ENCODE results near the gene SEMA4G. TPM values are rescaled to one million over a fixed set of nuclear protein-coding genes. Genes with fewer than 3 reads are reported as not detected.
"Not testable (repeated sequence)": the region's sequence is repeated elsewhere in the genome, so short reads cannot be mapped to it uniquely, and the experiment has no call there.

Gene SEMA4G
- total RNA-seq, 1 experiment from 2014 or later = not detected

GRCh38 chr10:100968062-100968736 is 1.1 kb upstream of the SEMA4G start:
- DNase-seq = no peak
- no peak overlapping the region for H3K4me3 ChIP-seq
- H3K36me3 ChIP-seq = peaks cover 15% of the 10 kb centered on the region
- no peaks in the 10 kb centered on the region for H3K27me3 ChIP-seq
- no peaks in the 10 kb centered on the region for H3K9me3 ChIP-seq

DNA sequence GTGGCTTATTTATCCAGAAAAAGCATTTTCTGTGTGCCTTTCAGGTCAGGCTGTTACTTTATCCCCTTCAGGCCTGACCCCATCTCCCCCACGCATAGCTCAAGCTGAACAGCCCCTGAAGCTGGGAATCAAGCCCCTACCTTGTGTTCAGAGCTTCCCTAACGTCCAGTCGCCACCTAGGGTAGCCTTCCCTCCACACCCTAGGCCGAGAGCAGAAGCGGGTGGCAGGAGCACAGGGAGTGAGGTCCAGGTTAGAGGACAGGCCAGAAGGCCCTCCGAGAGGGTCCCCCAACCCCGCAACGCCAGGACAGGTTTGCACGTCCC is 479 bp upstream of the SEMA4G start:
- Histone ChIP-seq H3K4me3 (no peak overlapping the region), H3K36me3 (peaks cover 11% of the 10 kb centered on the region), H3K27me3 (no peaks in the 10 kb centered on the region), H3K9me3 (no peaks in the 10 kb centered on the region)
- no peak for DNase-seq

DNA sequence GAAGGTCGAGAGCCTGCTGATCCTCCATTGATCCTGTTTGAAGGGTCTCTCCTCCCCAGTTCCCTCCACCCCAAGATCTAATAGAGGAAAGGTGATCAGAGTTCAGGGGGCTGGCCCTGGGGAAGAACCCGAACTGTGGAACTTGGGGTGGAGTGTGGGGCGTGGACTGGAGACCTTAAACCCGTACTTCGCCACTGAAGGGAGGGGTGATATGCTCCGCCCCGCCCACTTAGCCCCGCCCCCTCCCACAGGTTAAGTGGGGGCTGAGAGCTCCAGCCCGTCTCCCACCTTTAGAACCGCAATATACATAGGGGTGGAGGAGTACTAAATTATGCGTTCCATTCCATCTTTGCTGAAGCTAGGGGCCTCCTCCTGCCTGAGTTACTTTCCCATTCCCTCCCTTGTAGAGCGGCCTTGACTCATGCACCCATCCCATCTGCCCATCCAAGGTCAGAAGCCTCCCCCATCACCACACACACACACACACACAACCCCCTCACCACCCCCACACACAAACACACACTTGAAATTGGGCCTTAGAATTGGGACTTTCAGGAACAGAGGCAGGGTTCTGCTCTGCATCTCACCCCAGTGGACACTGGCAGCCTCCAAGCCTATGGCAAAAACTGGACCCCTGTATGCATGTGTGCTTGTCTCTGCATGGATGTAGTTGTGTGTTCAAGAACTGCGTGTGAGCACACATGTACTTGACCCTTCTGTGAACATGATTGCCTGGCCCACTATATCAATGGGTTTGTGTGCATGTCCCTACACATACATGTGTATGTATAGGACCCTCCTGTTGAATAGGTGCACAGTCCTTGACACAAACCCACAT is 991 bp downstream of the SEMA4G start:
- H3K4me3 ChIP-seq = no peak overlapping the region
- DNase-seq = no peak
- no peaks in the 10 kb centered on the region for H3K27me3 ChIP-seq
- H3K36me3 ChIP-seq = peaks cover 3% of the 10 kb centered on the region
- H3K9me3 ChIP-seq = no peaks in the 10 kb centered on the region

DNA sequence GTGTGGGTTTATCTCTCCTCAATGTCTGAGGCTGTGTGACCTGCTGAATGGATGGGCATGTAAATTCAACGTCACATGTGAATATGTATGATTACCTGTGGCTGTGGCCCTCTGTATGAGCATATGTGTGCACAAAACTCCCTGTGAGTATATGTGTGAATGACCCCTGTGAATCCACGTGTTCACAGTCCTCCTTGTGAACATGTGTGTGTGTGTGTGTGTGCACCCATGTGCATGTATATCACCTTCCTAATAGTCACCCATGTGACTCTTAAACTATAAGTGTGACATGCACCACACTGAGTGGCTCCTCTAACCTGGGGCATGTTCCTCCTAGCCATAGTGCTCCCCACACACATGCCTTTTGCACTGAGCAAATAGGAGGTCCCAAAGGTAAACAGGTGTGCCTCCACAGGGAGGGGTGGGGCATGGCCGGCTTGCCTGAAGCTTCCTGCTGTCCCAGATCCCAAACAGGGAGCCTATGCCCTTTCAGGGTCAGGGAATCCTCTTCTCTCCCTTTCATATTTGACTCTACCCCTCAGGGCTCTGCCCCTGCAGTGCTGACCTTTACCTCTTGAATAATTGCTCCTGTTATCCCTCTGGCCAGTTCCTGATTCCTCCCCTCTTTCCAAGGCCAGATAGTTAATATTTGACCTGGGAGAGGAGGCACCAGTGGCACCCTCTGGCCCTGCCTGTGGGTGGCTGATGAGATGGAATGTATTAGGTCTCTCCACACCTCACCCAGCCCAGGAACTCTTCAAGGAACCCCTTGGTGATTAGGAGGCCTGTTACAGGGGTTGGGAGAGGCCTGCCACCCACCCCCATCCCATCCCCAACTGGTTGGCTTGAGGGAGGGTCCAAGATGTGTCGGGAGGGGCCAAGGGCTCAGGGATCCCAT is 1.9 kb downstream of the SEMA4G start:
- H3K36me3 ChIP-seq = no peaks in the 10 kb centered on the region
- H3K9me3 ChIP-seq = no peaks in the 10 kb centered on the region
- no peaks in the 10 kb centered on the region for H3K27me3 ChIP-seq
- no peak for DNase-seq
- H3K4me3 ChIP-seq = no peak overlapping the region

DNA sequence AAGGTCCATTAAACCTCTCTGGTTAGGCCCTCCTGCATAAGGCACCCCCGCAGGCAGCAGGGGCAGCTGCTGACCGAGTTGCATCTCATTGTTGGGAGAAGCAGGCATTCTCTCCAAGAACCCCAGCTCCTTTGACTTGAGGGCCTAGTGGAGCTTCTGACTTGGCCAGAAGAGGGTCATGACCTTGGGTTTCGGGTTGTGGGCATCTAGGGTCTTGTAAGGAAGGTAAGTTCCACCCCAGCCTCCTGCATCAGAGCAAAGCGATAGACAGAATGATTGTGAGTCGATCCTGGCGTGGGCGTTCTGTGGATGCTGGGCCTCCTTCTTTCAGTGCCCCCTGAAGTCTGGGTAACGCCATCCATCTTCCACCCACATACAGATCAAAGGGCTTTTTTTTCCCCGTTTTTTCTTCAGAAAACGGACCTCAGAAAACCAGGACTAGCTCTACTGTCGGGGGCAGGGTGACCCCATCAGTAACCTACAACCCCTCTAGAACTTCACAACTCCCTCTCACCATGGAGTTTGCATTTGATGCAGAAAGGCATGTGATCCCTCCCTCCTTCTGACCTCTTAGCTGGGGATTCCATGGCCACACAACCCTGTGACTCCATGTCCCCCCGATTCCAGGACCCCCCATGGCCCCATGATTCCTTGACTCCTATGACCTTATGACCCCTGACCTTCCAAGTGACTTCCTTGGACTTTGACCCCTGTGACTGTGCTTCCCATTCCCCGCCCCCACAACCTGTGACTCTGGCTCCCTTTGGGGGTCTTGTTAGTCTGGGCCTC is 3.0 kb downstream of the SEMA4G start:
- H3K27me3 ChIP-seq = no peaks in the 10 kb centered on the region
- H3K9me3 ChIP-seq = no peaks in the 10 kb centered on the region
- H3K36me3 ChIP-seq = no peaks in the 10 kb centered on the region
- no peak for DNase-seq
- H3K4me3 ChIP-seq = no peak overlapping the region

- no peak for DNase-seq
- Histone ChIP-seq H3K36me3 (no peaks in the 10 kb centered on the region), H3K9me3 (no peaks in the 10 kb centered on the region), H3K27me3 (no peaks in the 10 kb centered on the region), H3K4me3 (no peak overlapping the region)
Measured at GRCh38 chr10:100972904-100973535, 3.7 kb downstream of the SEMA4G start.

- H3K9me3 ChIP-seq, H3K4me3 ChIP-seq, H3K36me3 ChIP-seq, H3K27me3 ChIP-seq, DNase-seq: not testable (repeated sequence)
Measured at GRCh38 chr10:100975397-100975796, 6.1 kb downstream of the SEMA4G start.

GRCh38 chr10:100976906-100977305 is 7.6 kb downstream of the SEMA4G start:
- no peak for DNase-seq
- Histone ChIP-seq H3K9me3 (no peaks in the 10 kb centered on the region), H3K27me3 (no peaks in the 10 kb centered on the region), H3K4me3 (no peak overlapping the region), H3K36me3 (no peaks in the 10 kb centered on the region; the same call in none of the 2 replicates)

GRCh38 chr10:100977436-100977835 is 8.1 kb downstream of the SEMA4G start:
- Histone ChIP-seq H3K9me3 (no peaks in the 10 kb centered on the region), H3K36me3 (no peaks in the 10 kb centered on the region; the same call in none of the 2 replicates), H3K4me3 (no peak overlapping the region), H3K27me3 (no peaks in the 10 kb centered on the region)
- no peak for DNase-seq

DNA sequence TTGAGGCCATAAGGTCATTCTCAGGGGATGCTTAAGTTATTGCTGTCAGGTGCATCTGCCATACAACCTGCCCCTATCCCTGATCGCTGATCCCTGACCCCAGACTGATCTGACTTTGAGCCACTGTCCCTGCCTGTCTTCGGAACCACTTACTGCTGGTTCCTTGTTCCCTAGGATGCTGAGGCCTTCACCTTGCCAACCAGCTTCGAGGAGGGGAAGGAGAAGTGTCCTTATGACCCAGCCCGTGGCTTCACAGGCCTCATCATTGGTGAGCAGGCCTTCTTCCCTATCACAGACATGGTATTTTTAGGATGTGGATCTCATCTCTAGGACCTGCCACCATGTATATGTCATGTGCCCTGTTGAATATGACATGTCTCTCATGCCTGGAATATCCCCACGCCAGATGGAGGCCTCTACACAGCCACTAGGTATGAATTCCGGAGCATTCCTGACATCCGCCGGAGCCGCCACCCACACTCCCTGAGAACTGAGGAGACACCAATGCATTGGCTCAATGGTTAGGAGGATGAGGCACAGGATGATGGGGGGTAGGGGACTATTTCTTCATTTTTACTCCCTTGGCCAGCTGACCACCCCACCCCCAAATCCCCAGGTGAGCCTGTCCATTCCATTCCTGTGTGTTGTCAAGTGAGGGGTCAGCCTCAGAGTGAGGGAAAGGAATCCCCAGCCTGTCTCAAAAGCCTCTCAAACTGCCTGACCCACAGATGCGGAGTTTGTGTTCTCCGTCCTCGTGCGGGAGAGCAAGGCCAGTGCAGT is 9.0 kb downstream of the SEMA4G start:
- Histone ChIP-seq H3K4me3 (no peak overlapping the region), H3K27me3 (no peaks in the 10 kb centered on the region), H3K36me3 (no peaks in the 10 kb centered on the region; the same call in none of the 2 replicates), H3K9me3 (no peaks in the 10 kb centered on the region)
- DNase-seq = no peak

DNA sequence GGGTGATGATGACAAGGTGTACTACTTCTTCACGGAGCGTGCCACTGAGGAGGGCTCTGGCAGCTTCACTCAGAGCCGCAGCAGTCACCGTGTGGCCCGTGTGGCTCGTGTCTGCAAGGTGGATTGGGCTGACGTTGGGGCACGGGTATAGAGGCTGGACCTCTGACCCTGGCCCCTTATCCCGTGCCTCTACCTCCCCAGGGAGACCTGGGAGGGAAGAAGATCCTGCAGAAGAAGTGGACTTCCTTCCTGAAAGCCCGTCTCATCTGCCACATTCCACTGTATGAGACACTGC is 9.5 kb downstream of the SEMA4G start:
- DNase-seq = no peak
- Histone ChIP-seq H3K9me3 (no peaks in the 10 kb centered on the region), H3K36me3 (no peaks in the 10 kb centered on the region; the same call in none of the 2 replicates), H3K27me3 (no peaks in the 10 kb centered on the region), H3K4me3 (no peak overlapping the region)

DNA sequence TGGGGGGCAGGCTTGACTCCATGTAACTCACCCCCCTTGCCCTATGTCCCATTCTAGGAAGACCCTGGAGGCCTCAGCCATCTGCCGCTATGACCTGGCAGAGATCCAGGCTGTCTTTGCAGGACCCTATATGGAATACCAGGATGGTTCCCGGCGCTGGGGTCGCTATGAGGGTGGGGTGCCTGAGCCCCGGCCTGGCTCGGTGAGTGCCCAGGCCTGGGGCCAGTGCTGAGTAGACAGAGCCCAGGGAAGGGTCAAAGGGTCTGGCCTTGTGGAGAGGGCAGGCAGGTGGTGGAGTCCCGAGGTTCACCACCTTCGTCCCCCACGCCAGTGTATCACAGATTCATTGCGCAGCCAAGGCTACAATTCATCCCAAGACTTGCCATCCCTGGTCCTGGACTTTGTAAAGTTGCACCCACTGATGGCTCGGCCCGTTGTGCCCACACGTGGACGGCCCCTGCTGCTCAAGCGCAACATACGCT is 10.5 kb downstream of the SEMA4G start:
- Histone ChIP-seq H3K4me3 (no peak overlapping the region), H3K27me3 (no peaks in the 10 kb centered on the region), H3K36me3 (no peaks in the 10 kb centered on the region; the same call in none of the 2 replicates), H3K9me3 (no peaks in the 10 kb centered on the region)
- no peak for DNase-seq

- H3K9me3 ChIP-seq = no peaks in the 10 kb centered on the region
- no peak for DNase-seq
- no peaks in the 10 kb centered on the region for H3K27me3 ChIP-seq
- no peaks in the 10 kb centered on the region; the same call in none of the 2 replicates for H3K36me3 ChIP-seq
- no peak overlapping the region for H3K4me3 ChIP-seq
Measured at GRCh38 chr10:100980311-100980710, 11.0 kb downstream of the SEMA4G start.

GRCh38 chr10:100980711-100981110 is 11.4 kb downstream of the SEMA4G start:
- no peak for DNase-seq
- H3K36me3 ChIP-seq = peaks cover under 1% of the 10 kb centered on the region
- no peaks in the 10 kb centered on the region for H3K9me3 ChIP-seq
- no peaks in the 10 kb centered on the region for H3K27me3 ChIP-seq
- no peak overlapping the region for H3K4me3 ChIP-seq

DNA sequence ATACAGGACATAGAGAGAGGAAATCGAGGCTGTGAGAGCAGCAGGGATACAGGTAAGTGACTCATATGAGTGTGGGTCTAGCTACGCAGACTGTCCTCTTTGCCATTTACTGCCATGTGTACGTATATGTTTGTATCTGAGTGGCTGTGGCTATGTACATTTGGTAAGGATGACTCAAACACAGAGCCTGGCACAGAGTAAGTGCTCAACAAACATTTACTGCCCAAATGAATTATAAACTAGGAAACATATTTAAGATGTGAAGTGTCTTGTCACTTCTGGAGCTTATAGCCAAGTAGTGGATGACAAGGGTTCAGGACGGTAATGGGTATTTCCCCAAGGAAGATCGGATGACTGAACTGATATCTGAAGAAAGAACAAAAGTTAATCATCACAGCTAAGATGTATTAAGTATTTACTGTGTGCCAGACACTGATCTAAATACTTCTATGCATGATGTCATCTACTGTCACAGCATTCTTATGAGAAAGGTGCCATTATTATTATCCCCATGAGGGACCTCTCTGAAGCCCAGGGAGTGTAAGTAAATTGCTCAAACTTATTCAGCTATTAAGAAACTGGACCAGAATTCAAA is 12.0 kb downstream of the SEMA4G start:
- no peaks in the 10 kb centered on the region for H3K9me3 ChIP-seq
- H3K27me3 ChIP-seq = no peaks in the 10 kb centered on the region
- DNase-seq = no peak

More for the DNA sequence above, 12.0 kb downstream of the SEMA4G start:
- H3K4me3 ChIP-seq = no peak overlapping the region
- peaks cover 7% of the 10 kb centered on the region for H3K36me3 ChIP-seq
